IMR-90 (cell line): ENCODE data around the gene DISC1. TPM values are rescaled to one million over a fixed set of nuclear protein-coding genes. Genes with fewer than 3 reads are reported as not detected.

Experiments
- ATAC-seq: fragments of 200-7000 bp; cut with Tn5 transposase; 2 replicates; pipeline ENCODE4 v1.9.1; 2020; ENCODE audit warnings: low read depth, mild to moderate bottlenecking, moderate library complexity
- BruUV-seq: library from RNA; stranded (reverse); fragments of 400-500 nt; replicated peaks from 2 replicates; lab custom pipeline; 2021; lab: Mats Ljungman, UMichigan
- CTCF ChIA-PET: fragments of 300-600 bp; formaldehyde crosslinking; extraction: SDS; loops from one replicate; lab custom pipeline; 2021; ENCODE audit warnings: antibody characterized with exemption; lab: Yijun Ruan, JAX
- POLR2A ChIA-PET: fragments of 300-600 bp; sonication (Branson Sonifier 250); formaldehyde crosslinking; loops from one replicate; lab custom pipeline; 2022; ENCODE audit warnings: antibody characterized with exemption; ENCODE audit not compliant: unreplicated experiment; lab: Charles Lee
- DNase-seq: peaks from one replicate; pipeline ENCODE4 v3.0.0; 2013
- H2AFZ ChIP-seq: replicated peaks from 2 replicates; pipeline ENCODE3; 2013; ENCODE audit warnings: low read length, mild to moderate bottlenecking; ENCODE audit not compliant: poor library complexity
- H2AK5ac ChIP-seq: 2 replicates; pipeline ENCODE4 v1.6.1; 2013; ENCODE audit warnings: low read depth, low read length, inconsistent platforms
- H2AK9ac ChIP-seq: replicated peaks from 2 replicates; pipeline ENCODE3; 2013; ENCODE audit warnings: mild to moderate bottlenecking, low read depth, low read length, moderate library complexity; ENCODE audit not compliant: poor library complexity
- H2BK120ac ChIP-seq: 2 replicates; pipeline ENCODE4 v1.6.1; 2013; ENCODE audit warnings: low read depth, low read length, inconsistent platforms
- H2BK15ac ChIP-seq: 3 replicates; pipeline ENCODE4 v1.6.1; 2013; ENCODE audit warnings: low read depth, low read length, inconsistent platforms
- H2BK20ac ChIP-seq: 2 replicates; pipeline ENCODE4 v1.6.1; 2013; ENCODE audit warnings: low read depth, mild to moderate bottlenecking, inconsistent platforms, low read length, moderate library complexity
- H2BK5ac ChIP-seq: 2 replicates; pipeline ENCODE4 v1.6.1; 2013; ENCODE audit warnings: mild to moderate bottlenecking, low read depth, low read length, inconsistent platforms; ENCODE audit not compliant: poor library complexity, severe bottlenecking
- H3K14ac ChIP-seq: replicated peaks from 2 replicates; pipeline ENCODE4 v1.6.1; 2013; ENCODE audit warnings: low read depth, low read length, inconsistent platforms
- H3K18ac ChIP-seq: 2 replicates; pipeline ENCODE4 v1.6.1; 2013; ENCODE audit warnings: low read depth, low read length, control low read depth
- H3K23ac ChIP-seq: 2 replicates; pipeline ENCODE4 v1.6.1; 2013; ENCODE audit warnings: low read depth, low read length, inconsistent platforms
- H3K27ac ChIP-seq: 2 replicates; pipeline ENCODE4 v1.5.1; 2013; ENCODE audit warnings: mild to moderate bottlenecking, control low read depth, low read length; ENCODE audit not compliant: insufficient read depth
- H3K27me3 ChIP-seq: 2 replicates; pipeline ENCODE4 v1.6.1; 2013; ENCODE audit warnings: low read length; ENCODE audit not compliant: control insufficient read depth, insufficient read depth
- H3K36me3 ChIP-seq: 2 replicates; pipeline ENCODE4 v1.6.1; 2013; ENCODE audit warnings: low read length, mixed read lengths; ENCODE audit not compliant: control insufficient read depth, insufficient read depth
- H3K4ac ChIP-seq: 2 replicates; pipeline ENCODE4 v1.6.1; 2013; ENCODE audit warnings: low read depth, low read length, inconsistent platforms
- H3K4me1 ChIP-seq: 2 replicates; pipeline ENCODE4 v1.6.1; 2013; ENCODE audit warnings: low read length, mixed read lengths; ENCODE audit not compliant: control insufficient read depth, insufficient read depth
- H3K4me2 ChIP-seq: 2 replicates; pipeline ENCODE4 v1.6.1; 2013; ENCODE audit warnings: low read depth, mild to moderate bottlenecking, control low read depth, low read length, moderate library complexity
- H3K4me3 ChIP-seq: 2 replicates; pipeline ENCODE4 v1.5.1; 2013; ENCODE audit warnings: low read depth, mild to moderate bottlenecking, control low read depth, low read length, moderate library complexity; ENCODE audit not compliant: insufficient read depth
- H3K56ac ChIP-seq: 2 replicates; pipeline ENCODE4 v1.6.1; 2013; ENCODE audit warnings: low read length, inconsistent platforms; ENCODE audit not compliant: insufficient read depth; ENCODE audit errors: extremely low read depth
- H3K79me1 ChIP-seq, 2 experiments: 2 replicates each; pipeline ENCODE4 v1.6.1; 2013; ENCODE audit warnings: low read length in 2 of 2, inconsistent platforms in 1 of 2, low read depth in 1 of 2
- H3K9ac ChIP-seq: 2 replicates; pipeline ENCODE4 v1.6.1; 2013; ENCODE audit warnings: low read depth, low read length, control low read depth
- H3K9me1 ChIP-seq: 2 replicates; pipeline ENCODE4 v1.6.1; 2013; ENCODE audit warnings: low read length, inconsistent platforms; ENCODE audit not compliant: insufficient read depth
- H3K9me3 ChIP-seq: 2 replicates; pipeline ENCODE4 v1.6.1; 2013; ENCODE audit warnings: low read length; ENCODE audit not compliant: control insufficient read depth, insufficient read depth
- H4K20me1 ChIP-seq: 2 replicates; pipeline ENCODE4 v1.6.1; 2013; ENCODE audit warnings: low read length, inconsistent platforms; ENCODE audit not compliant: insufficient read depth
- H4K5ac ChIP-seq: 2 replicates; pipeline ENCODE4 v1.6.1; 2013; ENCODE audit warnings: mild to moderate bottlenecking, low read depth, low read length, control low read depth
- H4K8ac ChIP-seq, 2 experiments: 2 replicates each; pipeline ENCODE4 v1.6.1; 2013; ENCODE audit warnings: low read depth in 2 of 2, low read length in 2 of 2, control low read depth in 1 of 2, inconsistent platforms in 1 of 2
- H4K91ac ChIP-seq: 2 replicates; pipeline ENCODE4 v1.6.1; 2013; ENCODE audit warnings: low read depth, low read length, inconsistent platforms; ENCODE audit not compliant: insufficient read depth
- BHLHE40 ChIP-seq: fragments of 150-350 bp; IDR thresholded peaks from 2 replicates; pipeline ENCODE4 v1.6.1; 2016; ENCODE audit warnings: mild to moderate bottlenecking, low read depth, low read length
- CEBPB ChIP-seq: IDR thresholded peaks from 2 replicates; pipeline ENCODE4 v1.6.1; 2012; ENCODE audit warnings: low read depth, low read length, improper control_type of control experiment
- CHD1 ChIP-seq: IDR thresholded peaks from 2 replicates; pipeline ENCODE4 v1.6.1; 2012; ENCODE audit warnings: low read depth, low read length, improper control_type of control experiment
- CTCF ChIP-seq: conservative IDR thresholded peaks from 2 replicates; pipeline ENCODE4 v1.5.1; 2012; ENCODE audit warnings: mild to moderate bottlenecking, low read depth, low read length, improper control_type of control experiment
- ELK1 ChIP-seq: fragments of 150-350 bp; IDR thresholded peaks from 2 replicates; pipeline ENCODE4 v1.6.1; 2016; ENCODE audit warnings: low read depth, mild to moderate bottlenecking, low read length, moderate library complexity, borderline replicate concordance
- FOS ChIP-seq: fragments of 150-350 bp; IDR thresholded peaks from 2 replicates; pipeline ENCODE4 v1.6.1; 2016; ENCODE audit warnings: low read depth, low read length
- MAFK ChIP-seq: IDR thresholded peaks from 2 replicates; pipeline ENCODE4 v1.6.1; 2012; ENCODE audit warnings: low read depth, low read length, improper control_type of control experiment
- MAZ ChIP-seq: IDR thresholded peaks from 2 replicates; pipeline ENCODE4 v1.6.1; 2012; ENCODE audit warnings: low read depth, mild to moderate bottlenecking, low read length, improper control_type of control experiment, moderate library complexity, borderline replicate concordance
- MXI1 ChIP-seq: IDR thresholded peaks from 2 replicates; pipeline ENCODE4 v1.6.1; 2012; ENCODE audit warnings: low read depth, mild to moderate bottlenecking, low read length, moderate library complexity, borderline replicate concordance
- NFE2L2 ChIP-seq: fragments of 150-350 bp; IDR thresholded peaks from 2 replicates; pipeline ENCODE4 v1.6.1; 2016; ENCODE audit warnings: low read depth, mild to moderate bottlenecking, low read length
- POLR2A ChIP-seq: IDR thresholded peaks from 2 replicates; pipeline ENCODE4 v1.6.1; 2012; ENCODE audit warnings: mild to moderate bottlenecking, low read depth, low read length
- RAD21 ChIP-seq: IDR thresholded peaks from 2 replicates; pipeline ENCODE4 v1.6.1; 2012; ENCODE audit warnings: low read length, improper control_type of control experiment
- RCOR1 ChIP-seq: IDR thresholded peaks from 2 replicates; pipeline ENCODE4 v1.6.1; 2012; ENCODE audit warnings: mild to moderate bottlenecking, low read length, improper control_type of control experiment; ENCODE audit not compliant: insufficient replicate concordance
- RFX5 ChIP-seq: IDR thresholded peaks from 2 replicates; pipeline ENCODE4 v1.8.0; 2012; ENCODE audit warnings: low read depth, mild to moderate bottlenecking, low read length, moderate library complexity
- SMC3 ChIP-seq: fragments of 150-350 bp; IDR thresholded peaks from 2 replicates; pipeline ENCODE4 v1.6.1; 2016; ENCODE audit warnings: low read depth, mild to moderate bottlenecking, antibody characterized with exemption, low read length, moderate library complexity
- USF2 ChIP-seq: fragments of 150-350 bp; IDR thresholded peaks from 2 replicates; pipeline ENCODE4 v1.6.1; 2017; ENCODE audit warnings: mild to moderate bottlenecking, antibody characterized with exemption, low read length, low read depth
- WGBS, 2 experiments: methylation state at CpG; one replicate each; pipeline versions ENCODE4 v1.1.5 to v1.1.7; 2013; ENCODE audit warnings: missing lambda C conversion rate in 2 of 2; ENCODE audit not compliant: insufficient read length in 1 of 2; ENCODE audit errors: extremely low coverage in 2 of 2; 5-methylcytosine and 5-hydroxymethylcytosine counted together
- dilution Hi-C: fragments of 300-500 bp; cut with HindIII; formaldehyde crosslinking; loops from one replicate; pipeline ENCODE4 v1.14.3; 2018; ENCODE audit warnings: low sequenced_read_pairs; ENCODE audit not compliant: unreplicated experiment
- in situ Hi-C: fragments of 300-500 bp; cut with MboI; formaldehyde crosslinking; loops from 3 replicates; pipeline ENCODE4 v1.14.3; 2019; ENCODE audit warnings: low sequenced_read_pairs, inconsistent platforms, mixed read lengths
- intact Hi-C: fragments of 100-400 bp; cut with micrococcal nuclease; formaldehyde crosslinking; loops from 2 replicates; pipeline ENCODE4 v1.10.0; 2022
- polyA plus RNA-seq, 3 experiments: library from polyadenylated mRNA; depleted of rRNA; stranded (reverse); fragments of >200 nt; gene quantifications; 2 replicates each; pipeline ENCODE4 v1.2.3, GENCODE V29; 2012; ENCODE audit warnings: low replicate concordance in 1 of 3
- total RNA-seq: library from RNA; depleted of rRNA; stranded (reverse); fragments of >200 nt; gene quantifications from 2 replicates; pipeline ENCODE4 v1.2.3, GENCODE V29; 2012

Gene DISC1
- total and polyA plus RNA-seq, 2 of the 4 experiments (the other 2 are of a cell fraction): 2.2 to 7.0 TPM

GRCh38 chr1:231976231-231976630, 349.6 kb downstream of the DISC1 start:
- H2BK20ac ChIP-seq: no peak overlapping the region
- H3K4me2 ChIP-seq: no peak overlapping the region
- no peak overlapping the region for H3K9ac ChIP-seq
- intact Hi-C loops (no loop called here), in situ Hi-C loops (no loop called here), dilution Hi-C loops (no loop called here)
- H2AK5ac ChIP-seq: no peak overlapping the region
- ATAC-seq (no peak), DNase-seq (no peak)
- H3K27me3 ChIP-seq: no peaks in the 10 kb centered on the region
- no peak overlapping the region for H4K91ac ChIP-seq
- H3K9me3 ChIP-seq: peaks cover 2% of the 10 kb centered on the region; the same call in 1 of the 2 replicates
- CTCF ChIA-PET: no interaction called here
- H2BK120ac ChIP-seq: no peak overlapping the region
- H3K4me3 ChIP-seq: no peak overlapping the region
- no peak overlapping the region for H4K5ac ChIP-seq
- no peaks in the 10 kb centered on the region for H4K20me1 ChIP-seq
- no peak overlapping the region for H3K18ac ChIP-seq
- no peak overlapping the region for H3K4ac ChIP-seq
- no peak overlapping the region for H3K56ac ChIP-seq
- no peaks in the 10 kb centered on the region for H3K4me1 ChIP-seq
- BruUV-seq: no TSS peak
- 0 out of 2 replicates have a peak, but pooled peaks cover 2% of the 10 kb centered on the region for H3K36me3 ChIP-seq
- POLR2A ChIA-PET: no interaction called here
- H2BK15ac ChIP-seq: no peak overlapping the region
- no peaks in the 10 kb centered on the region for H3K9me1 ChIP-seq
- H2AK9ac ChIP-seq: no peak overlapping the region
- no peaks in the 10 kb centered on the region for H3K79me1 ChIP-seq
- no peak overlapping the region for H3K27ac ChIP-seq
- H3K23ac ChIP-seq: no peak overlapping the region
- H2AFZ ChIP-seq: no peak overlapping the region
- TF ChIP-seq CEBPB (no peak), CTCF (no peak), RAD21 (no peak), MAZ (no peak), MXI1 (no peak), FOS (no peak), ELK1 (no peak), BHLHE40 (no peak), NFE2L2 (no peak), POLR2A (no peak), MAFK (no peak), RCOR1 (no peak), CHD1 (no peak), USF2 (no peak), SMC3 (no peak), RFX5 (no peak)
- H2BK5ac ChIP-seq: no peak overlapping the region
- 82% methylated on average over 3 of the region's 4 CpGs; no CpG with 5 or more reads in 1 of the 2 experiments for WGBS, 2 experiments
- no peak overlapping the region for H3K14ac ChIP-seq
- H4K8ac ChIP-seq: no peak overlapping the region
